ENCODE results near the gene ATP10A. TPM values are rescaled to one million over a fixed set of nuclear protein-coding genes. Genes with fewer than 3 reads are reported as not detected.

Gene ATP10A
- total RNA-seq, 1 experiment from 2014 or later: 2.1 TPM

DNA sequence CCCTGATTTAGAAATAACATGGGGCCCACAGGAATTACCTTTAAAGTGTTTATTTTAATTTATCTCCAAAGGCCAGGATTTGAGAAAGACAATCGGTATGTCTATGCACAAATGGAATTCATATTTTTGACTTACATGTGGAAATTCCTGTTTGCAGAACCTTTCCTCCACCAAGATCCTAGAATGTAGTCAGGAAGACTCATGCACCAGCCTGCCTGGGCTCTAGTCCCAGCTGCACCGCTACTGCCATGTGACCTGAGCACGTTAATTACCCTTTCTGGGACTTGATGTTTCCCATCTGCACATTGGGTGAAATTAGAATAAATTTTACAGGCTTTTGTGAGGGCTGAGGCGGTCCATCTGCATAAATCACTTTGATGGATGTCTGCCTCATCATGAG, 194.2 kb downstream of the ATP10A start:
- Mint-ChIP-seq H3K36me3 (no peaks in the 10 kb centered on the region), H3K4me1 (peaks cover 55% of the 10 kb centered on the region), H3K27me3 (ENCODE audit: low read depth) (no peaks in the 10 kb centered on the region), H3K9me3 (no peaks in the 10 kb centered on the region), H3K4me3 (no peak overlapping the region), H3K27ac (no peak overlapping the region)
- CTCF ChIA-PET: interaction anchor here (0.6 to 1.5 kb wide), 4 partner anchors 15 to 194 kb away, joined by 3 to 4 read pairs (median 3); partner anchors contain the start of gene ATP10A
- TF ChIP-seq ESRRA (CRISPR knock-in tag; IDR thresholded peaks at IDR 0.05; ENCODE audit: borderline replicate concordance) (no peak), KAT7 (CRISPR knock-in tag; IDR thresholded peaks at IDR 0.05; ENCODE audit: borderline replicate concordance) (no peak), ETV6 (CRISPR knock-in tag; IDR thresholded peaks at IDR 0.05) (no peak), ZNF396 (CRISPR knock-in tag; IDR thresholded peaks at IDR 0.05; ENCODE audit: borderline replicate concordance) (no peak), ZNF219 (CRISPR knock-in tag; IDR thresholded peaks at IDR 0.05; ENCODE audit: borderline replicate concordance) (no peak), FOXP1 (CRISPR knock-in tag; IDR thresholded peaks at IDR 0.05; ENCODE audit: borderline replicate concordance) (no peak), HMGXB4 (CRISPR knock-in tag; IDR thresholded peaks at IDR 0.05) (no peak), ZNF671 (CRISPR knock-in tag; IDR thresholded peaks at IDR 0.05) (no peak), RORB (CRISPR knock-in tag; IDR thresholded peaks at IDR 0.05) (no peak), ZNF263 (CRISPR knock-in tag; IDR thresholded peaks at IDR 0.05; ENCODE audit: low read depth) (no peak), GRHL2 (CRISPR knock-in tag; IDR thresholded peaks at IDR 0.05; ENCODE audit: insufficient replicate concordance, severe bottlenecking) (no peak), NFE2L1 (CRISPR knock-in tag; IDR thresholded peaks at IDR 0.05) (no peak), NR3C1 (CRISPR knock-in tag; conservative IDR thresholded peaks at IDR 0.05; ENCODE audit: low read depth) (no peak), RELA (CRISPR knock-in tag; IDR thresholded peaks at IDR 0.05; ENCODE audit: borderline replicate concordance) (no peak), NFYB (CRISPR knock-in tag; conservative IDR thresholded peaks at IDR 0.05; ENCODE audit: low read depth) (no peak)
- TF ChIP-seq, protein P1, sequence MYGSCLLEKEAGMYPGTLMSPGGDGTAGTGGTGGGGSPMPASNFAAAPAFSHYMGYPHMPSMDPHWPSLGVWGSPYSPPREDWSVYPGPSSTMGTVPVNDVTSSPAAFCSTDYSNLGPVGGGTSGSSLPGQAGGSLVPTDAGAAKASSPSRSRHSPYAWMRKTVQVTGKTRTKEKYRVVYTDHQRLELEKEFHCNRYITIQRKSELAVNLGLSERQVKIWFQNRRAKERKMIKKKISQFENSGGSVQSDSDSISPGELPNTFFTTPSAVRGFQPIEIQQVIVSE (CRISPR knock-in tag; IDR thresholded peaks at IDR 0.05; ENCODE audit: borderline replicate concordance): no peak
- TF ChIP-seq, protein P2, sequence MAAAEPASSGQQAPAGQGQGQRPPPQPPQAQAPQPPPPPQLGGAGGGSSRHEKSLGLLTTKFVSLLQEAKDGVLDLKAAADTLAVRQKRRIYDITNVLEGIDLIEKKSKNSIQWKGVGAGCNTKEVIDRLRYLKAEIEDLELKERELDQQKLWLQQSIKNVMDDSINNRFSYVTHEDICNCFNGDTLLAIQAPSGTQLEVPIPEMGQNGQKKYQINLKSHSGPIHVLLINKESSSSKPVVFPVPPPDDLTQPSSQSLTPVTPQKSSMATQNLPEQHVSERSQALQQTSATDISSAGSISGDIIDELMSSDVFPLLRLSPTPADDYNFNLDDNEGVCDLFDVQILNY (CRISPR knock-in tag; IDR thresholded peaks at IDR 0.05): no peak
- TF ChIP-seq, protein P3, sequence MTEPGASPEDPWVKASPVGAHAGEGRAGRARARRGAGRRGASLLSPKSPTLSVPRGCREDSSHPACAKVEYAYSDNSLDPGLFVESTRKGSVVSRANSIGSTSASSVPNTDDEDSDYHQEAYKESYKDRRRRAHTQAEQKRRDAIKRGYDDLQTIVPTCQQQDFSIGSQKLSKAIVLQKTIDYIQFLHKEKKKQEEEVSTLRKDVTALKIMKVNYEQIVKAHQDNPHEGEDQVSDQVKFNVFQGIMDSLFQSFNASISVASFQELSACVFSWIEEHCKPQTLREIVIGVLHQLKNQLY (CRISPR knock-in tag; IDR thresholded peaks at IDR 0.05): no peak
- TF ChIP-seq, protein P4, sequence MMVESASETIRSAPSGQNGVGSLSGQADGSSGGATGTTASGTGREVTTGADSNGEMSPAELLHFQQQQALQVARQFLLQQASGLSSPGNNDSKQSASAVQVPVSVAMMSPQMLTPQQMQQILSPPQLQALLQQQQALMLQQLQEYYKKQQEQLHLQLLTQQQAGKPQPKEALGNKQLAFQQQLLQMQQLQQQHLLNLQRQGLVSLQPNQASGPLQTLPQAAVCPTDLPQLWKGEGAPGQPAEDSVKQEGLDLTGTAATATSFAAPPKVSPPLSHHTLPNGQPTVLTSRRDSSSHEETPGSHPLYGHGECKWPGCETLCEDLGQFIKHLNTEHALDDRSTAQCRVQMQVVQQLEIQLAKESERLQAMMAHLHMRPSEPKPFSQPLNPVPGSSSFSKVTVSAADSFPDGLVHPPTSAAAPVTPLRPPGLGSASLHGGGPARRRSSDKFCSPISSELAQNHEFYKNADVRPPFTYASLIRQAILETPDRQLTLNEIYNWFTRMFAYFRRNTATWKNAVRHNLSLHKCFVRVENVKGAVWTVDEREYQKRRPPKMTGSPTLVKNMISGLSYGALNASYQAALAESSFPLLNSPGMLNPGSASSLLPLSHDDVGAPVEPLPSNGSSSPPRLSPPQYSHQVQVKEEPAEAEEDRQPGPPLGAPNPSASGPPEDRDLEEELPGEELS (CRISPR knock-in tag; IDR thresholded peaks at IDR 0.05): no peak
- DNase-seq (ENCODE audit: low spot score): no peak
- no peak for ATAC-seq
- POLR2A ChIA-PET: no interaction called here

- Mint-ChIP-seq H3K27ac (no peak overlapping the region), H3K36me3 (no peaks in the 10 kb centered on the region), H3K27me3 (ENCODE audit: low read depth) (no peaks in the 10 kb centered on the region), H3K9me3 (no peaks in the 10 kb centered on the region), H3K4me1 (peaks cover 50% of the 10 kb centered on the region), H3K4me3 (no peak overlapping the region)
- POLR2A ChIA-PET: no interaction called here
- ATAC-seq: no peak
- no peak for DNase-seq (ENCODE audit: low spot score)
- CTCF ChIA-PET: interaction anchor here (0.6 to 1.1 kb wide), 3 partner anchors 16 to 195 kb away, joined by 3 to 4 read pairs (median 3); partner anchors contain the start of gene ATP10A
- TF ChIP-seq RORB (CRISPR knock-in tag; IDR thresholded peaks at IDR 0.05) (no peak), ZBTB21 (CRISPR knock-in tag; IDR thresholded peaks at IDR 0.05; ENCODE audit: borderline replicate concordance) (no peak), ATF2 (CRISPR knock-in tag; IDR thresholded peaks at IDR 0.05; ENCODE audit: borderline replicate concordance, low read depth) (no peak), ZNF423 (CRISPR knock-in tag; IDR thresholded peaks at IDR 0.05) (no peak), RELA (CRISPR knock-in tag; IDR thresholded peaks at IDR 0.05; ENCODE audit: borderline replicate concordance) (no peak), MAX (CRISPR knock-in tag; IDR thresholded peaks at IDR 0.05) (no peak), TEAD1 (CRISPR knock-in tag; IDR thresholded peaks at IDR 0.05) (no peak)
- TF ChIP-seq, protein P3 (CRISPR knock-in tag; IDR thresholded peaks at IDR 0.05): no peak
- TF ChIP-seq, protein P5, sequence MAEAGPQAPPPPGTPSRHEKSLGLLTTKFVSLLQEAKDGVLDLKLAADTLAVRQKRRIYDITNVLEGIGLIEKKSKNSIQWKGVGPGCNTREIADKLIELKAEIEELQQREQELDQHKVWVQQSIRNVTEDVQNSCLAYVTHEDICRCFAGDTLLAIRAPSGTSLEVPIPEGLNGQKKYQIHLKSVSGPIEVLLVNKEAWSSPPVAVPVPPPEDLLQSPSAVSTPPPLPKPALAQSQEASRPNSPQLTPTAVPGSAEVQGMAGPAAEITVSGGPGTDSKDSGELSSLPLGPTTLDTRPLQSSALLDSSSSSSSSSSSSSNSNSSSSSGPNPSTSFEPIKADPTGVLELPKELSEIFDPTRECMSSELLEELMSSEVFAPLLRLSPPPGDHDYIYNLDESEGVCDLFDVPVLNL (CRISPR knock-in tag; IDR thresholded peaks at IDR 0.05; ENCODE audit: borderline replicate concordance, low read depth): no peak
These were observed 194.8 kb downstream of the ATP10A start for GRCh38 chr15:25668236-25668795.

All from WTC11 (cell line).